ENCODE measurements around the gene TRIM54. TPM values are rescaled to one million over a fixed set of nuclear protein-coding genes. Genes with fewer than 3 reads are reported as not detected.

TRIM54 gene
- polyA plus RNA-seq, 1 donor from 2014 or later = not detected

- H3K9me2 ChIP-seq (ENCODE audit: insufficient read depth, low read length) = no peaks in the 10 kb centered on the region
- no peaks in the 10 kb centered on the region for H3K36me3 ChIP-seq (ENCODE audit: insufficient read depth, low read length)
- H3K4me2 ChIP-seq (ENCODE audit: low read length) = no peak overlapping the region
- H4K20me1 ChIP-seq (ENCODE audit: insufficient read depth) = no peaks in the 10 kb centered on the region
- H2AFZ ChIP-seq (ENCODE audit: low read depth, low read length) = no peak overlapping the region
- H3K9ac ChIP-seq (ENCODE audit: low read length) = no peak overlapping the region
- H3K27ac ChIP-seq (ENCODE audit: low read length) = no peak overlapping the region
- no peaks in the 10 kb centered on the region for H3K9me3 ChIP-seq (ENCODE audit: low read length)
- TF ChIP-seq REST (IDR thresholded peaks at IDR 0.05; ENCODE audit: borderline replicate concordance) = no peak
- no peak for TF ChIP-seq POLR2AphosphoS5 (IDR thresholded peaks at IDR 0.05)
- no peak for TF ChIP-seq EZH2 (IDR thresholded peaks at IDR 0.05; ENCODE audit: borderline replicate concordance, insufficient read depth, low read length, poor library complexity, severe bottlenecking)
- H3K4me3 ChIP-seq (ENCODE audit: low read length) = no peak overlapping the region
- no peaks in the 10 kb centered on the region for H3F3A ChIP-seq (ENCODE audit: insufficient read depth, low read length, poor library complexity, severe bottlenecking)
- H3K27me3 ChIP-seq (ENCODE audit: insufficient read depth, low read depth, low read length) = no peaks in the 10 kb centered on the region
- H3K79me2 ChIP-seq (replicated peaks; ENCODE audit: insufficient read depth, low read length) = no peaks in the 10 kb centered on the region
Measured at GRCh38 chr2:27284996-27285395, 2.8 kb downstream of the TRIM54 start.

- no peak overlapping the region for H3K9ac ChIP-seq (ENCODE audit: low read length)
- no peaks in the 10 kb centered on the region for H3K79me2 ChIP-seq (replicated peaks; ENCODE audit: insufficient read depth, low read length)
- H3K9me3 ChIP-seq (ENCODE audit: low read length) = no peaks in the 10 kb centered on the region
- H3K4me2 ChIP-seq (ENCODE audit: low read length) = no peak overlapping the region
- no peaks in the 10 kb centered on the region for H3K27me3 ChIP-seq (ENCODE audit: insufficient read depth, low read depth, low read length)
- no peak overlapping the region for H3K27ac ChIP-seq (ENCODE audit: low read length)
- no peaks in the 10 kb centered on the region for H3F3A ChIP-seq (ENCODE audit: insufficient read depth, low read length, poor library complexity, severe bottlenecking)
- no peaks in the 10 kb centered on the region for H3K36me3 ChIP-seq (ENCODE audit: insufficient read depth, low read length)
- no peaks in the 10 kb centered on the region for H4K20me1 ChIP-seq (ENCODE audit: insufficient read depth)
- H2AFZ ChIP-seq (ENCODE audit: low read depth, low read length) = no peak overlapping the region
- H3K9me2 ChIP-seq (ENCODE audit: insufficient read depth, low read length) = no peaks in the 10 kb centered on the region
- H3K4me3 ChIP-seq (ENCODE audit: low read length) = no peak overlapping the region
- TF ChIP-seq EP300 (conservative IDR thresholded peaks at IDR 0.05; ENCODE audit: poor library complexity, severe bottlenecking) = no peak
- TF ChIP-seq POLR2AphosphoS5 (IDR thresholded peaks at IDR 0.05) = no peak
- no peak for TF ChIP-seq CTCF (IDR thresholded peaks at IDR 0.05; ENCODE audit: poor library complexity, severe bottlenecking)
- no peak for TF ChIP-seq SMC3 (conservative IDR thresholded peaks at IDR 0.05; ENCODE audit: poor library complexity)
- no peak for TF ChIP-seq RAD21 (conservative IDR thresholded peaks at IDR 0.05)
- no peak for TF ChIP-seq REST (IDR thresholded peaks at IDR 0.05; ENCODE audit: borderline replicate concordance)
- TF ChIP-seq MXI1 (conservative IDR thresholded peaks at IDR 0.05; ENCODE audit: poor library complexity, severe bottlenecking) = no peak
Measured at GRCh38 chr2:27285481-27285880, 3.3 kb downstream of the TRIM54 start.

Measured in neural cell (in vitro differentiated cells).